NB4 (cell line): Measurements from ENCODE around the gene FNBP1L.

Source experiments
- CTCF ChIP-seq: IDR thresholded peaks from one replicate; pipeline ENCODE4 v1.5.1; 2012; ENCODE audit warnings: low read depth, low read length
- MAX ChIP-seq: IDR thresholded peaks from 2 replicates; pipeline ENCODE4 v1.6.1; 2011; ENCODE audit warnings: low read depth, low read length
- MYC ChIP-seq: IDR thresholded peaks from 2 replicates; pipeline ENCODE4 v1.6.1; 2011; ENCODE audit warnings: low read depth, low read length
- POLR2A ChIP-seq: IDR thresholded peaks from 2 replicates; pipeline ENCODE4 v1.6.1; 2011; ENCODE audit warnings: mild to moderate bottlenecking; ENCODE audit not compliant: insufficient read length; ENCODE audit errors: extremely low read depth

GRCh38 chr1:93475681-93476080 lies 27.8 kb downstream of the FNBP1L start:
- TF ChIP-seq CTCF = no peak
- TF ChIP-seq POLR2A = no peak
- no peak for TF ChIP-seq MYC
- TF ChIP-seq MAX = no peak
